ENCODE results near the gene RPS14.
"Not testable (repeated sequence)": the region's sequence is repeated elsewhere in the genome, so short reads cannot be mapped to it uniquely, and the experiment has no call there.

The RPS14 gene

GRCh38 chr5:150481972-150482406 is 32.5 kb upstream of the RPS14 start:
- no peak for DNase-seq (ENCODE audit: low read depth)
- TF ChIP-seq, protein P1, sequence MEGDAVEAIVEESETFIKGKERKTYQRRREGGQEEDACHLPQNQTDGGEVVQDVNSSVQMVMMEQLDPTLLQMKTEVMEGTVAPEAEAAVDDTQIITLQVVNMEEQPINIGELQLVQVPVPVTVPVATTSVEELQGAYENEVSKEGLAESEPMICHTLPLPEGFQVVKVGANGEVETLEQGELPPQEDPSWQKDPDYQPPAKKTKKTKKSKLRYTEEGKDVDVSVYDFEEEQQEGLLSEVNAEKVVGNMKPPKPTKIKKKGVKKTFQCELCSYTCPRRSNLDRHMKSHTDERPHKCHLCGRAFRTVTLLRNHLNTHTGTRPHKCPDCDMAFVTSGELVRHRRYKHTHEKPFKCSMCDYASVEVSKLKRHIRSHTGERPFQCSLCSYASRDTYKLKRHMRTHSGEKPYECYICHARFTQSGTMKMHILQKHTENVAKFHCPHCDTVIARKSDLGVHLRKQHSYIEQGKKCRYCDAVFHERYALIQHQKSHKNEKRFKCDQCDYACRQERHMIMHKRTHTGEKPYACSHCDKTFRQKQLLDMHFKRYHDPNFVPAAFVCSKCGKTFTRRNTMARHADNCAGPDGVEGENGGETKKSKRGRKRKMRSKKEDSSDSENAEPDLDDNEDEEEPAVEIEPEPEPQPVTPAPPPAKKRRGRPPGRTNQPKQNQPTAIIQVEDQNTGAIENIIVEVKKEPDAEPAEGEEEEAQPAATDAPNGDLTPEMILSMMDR (conservative IDR thresholded peaks at IDR 0.05; ENCODE audit: low read depth, low read length), result no peak

DNA sequence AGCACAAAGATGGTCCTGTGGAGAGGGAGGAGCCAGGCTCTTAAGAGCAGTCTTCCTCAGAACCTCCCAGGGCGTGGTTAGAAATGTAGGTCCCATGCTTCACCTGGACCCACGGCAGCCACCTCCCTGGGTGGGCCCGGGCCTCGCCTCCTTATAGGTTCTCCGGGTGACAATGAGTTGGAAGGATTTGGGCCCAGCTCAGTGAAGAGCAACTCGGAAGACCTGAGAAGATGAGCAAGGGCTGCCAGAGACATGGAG is 32.1 kb upstream of the RPS14 start:
- DNase-seq (ENCODE audit: low read depth), result no peak
- TF ChIP-seq, protein P1 (conservative IDR thresholded peaks at IDR 0.05; ENCODE audit: low read depth, low read length), result no peak
- no peak overlapping the region for H3K4me3 ChIP-seq (ENCODE audit: low read depth, low read length)

More at GRCh38 chr5:150481972-150482406, 32.5 kb upstream of the RPS14 start:
- H3K4me3 ChIP-seq (ENCODE audit: low read depth, low read length), result no peak overlapping the region

- H3K4me3 ChIP-seq (ENCODE audit: low read depth, low read length), result no peak overlapping the region
- DNase-seq (ENCODE audit: low read depth), result no peak
Measured at GRCh38 chr5:150479416-150479815, 29.9 kb upstream of the RPS14 start.

DNA sequence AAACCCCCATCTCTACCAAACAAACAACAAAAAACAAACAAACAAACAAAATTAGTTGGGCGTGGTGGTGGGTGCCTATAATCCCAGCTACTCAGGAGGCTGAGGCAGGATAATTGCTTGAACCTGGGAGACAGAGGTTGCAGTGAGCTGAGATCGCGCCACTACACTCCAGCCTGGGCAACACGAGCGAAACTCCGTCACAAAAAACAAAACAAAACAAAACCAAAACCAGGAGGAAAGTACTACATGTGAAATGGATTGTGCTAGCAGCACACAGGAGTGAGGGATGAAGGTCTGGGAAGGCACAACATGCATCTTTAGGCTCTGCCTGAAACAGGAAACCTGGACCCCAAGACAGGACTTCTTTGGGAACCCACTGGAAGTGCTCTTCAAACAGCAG is 27.0 kb upstream of the RPS14 start:
- not testable (repeated sequence) for DNase-seq (ENCODE audit: low read depth); H3K4me3 ChIP-seq (ENCODE audit: low read depth, low read length)

More at GRCh38 chr5:150479416-150479815, 29.9 kb upstream of the RPS14 start:
- TF ChIP-seq, protein P1 (conservative IDR thresholded peaks at IDR 0.05; ENCODE audit: low read depth, low read length), result no peak

- TF ChIP-seq, protein P1 (conservative IDR thresholded peaks at IDR 0.05; ENCODE audit: low read depth, low read length), result no peak
- H3K4me3 ChIP-seq (ENCODE audit: low read depth, low read length), result no peak overlapping the region
- DNase-seq (ENCODE audit: low read depth), result peak; percentile 74
Measured at GRCh38 chr5:150473673-150474358, 24.3 kb upstream of the RPS14 start.

- DNase-seq (ENCODE audit: low read depth), result peak; percentile 98
- TF ChIP-seq, protein P1 (conservative IDR thresholded peaks at IDR 0.05; ENCODE audit: low read depth, low read length), result no peak
- no peak overlapping the region for H3K4me3 ChIP-seq (ENCODE audit: low read depth, low read length)
Measured at GRCh38 chr5:150469718-150470469, 20.4 kb upstream of the RPS14 start.

DNA sequence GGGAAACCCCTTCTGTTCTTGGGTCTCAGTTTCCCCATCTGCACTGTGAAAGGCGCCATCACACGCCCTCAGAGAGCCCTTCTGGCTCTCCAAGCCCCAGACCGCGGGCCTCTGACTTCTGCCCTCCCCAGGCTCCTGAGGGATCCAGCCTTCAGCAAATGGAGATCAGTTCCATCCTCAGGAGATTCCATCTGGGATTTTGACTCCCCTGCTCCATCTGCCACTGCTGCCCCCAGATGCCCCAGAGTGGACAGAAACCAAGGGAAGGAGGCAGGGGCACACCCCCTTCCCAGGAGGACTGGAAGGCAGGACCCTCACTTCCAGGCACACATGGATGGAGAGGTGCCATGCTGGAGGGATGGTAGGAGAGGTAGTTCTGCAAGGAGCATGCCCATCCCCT is 18.7 kb upstream of the RPS14 start:
- H3K4me3 ChIP-seq (ENCODE audit: low read depth, low read length), result no peak overlapping the region
- TF ChIP-seq, protein P1 (conservative IDR thresholded peaks at IDR 0.05; ENCODE audit: low read depth, low read length), result no peak
- no peak for DNase-seq (ENCODE audit: low read depth)

Measured in choroid plexus epithelial cell (primary cell).